SK-N-SH (cell line): ENCODE measurements around the gene CFAP221. TPM values are rescaled to one million over a fixed set of nuclear protein-coding genes. Genes with fewer than 3 reads are reported as not detected.

Experiments
- CTCF ChIA-PET: fragments of 300-600, 350-600 bp; formaldehyde crosslinking; extraction: SDS; loops from one replicate; lab custom pipeline; 2021; lab: Yijun Ruan, JAX
- POLR2A ChIA-PET: fragments of 350-600 bp; sonication (Branson Sonifier 250); formaldehyde crosslinking; extraction: SDS; loops from one replicate; lab custom pipeline; 2020; ENCODE audit warnings: antibody characterized with exemption, inconsistent platforms; lab: Yijun Ruan, JAX
- DNase-seq: peaks from one replicate; pipeline ENCODE4 v3.0.0; 2012
- H2AFZ ChIP-seq: fragments of 200-600 bp; sonication (generic); 2 replicates; pipeline ENCODE4 v1.8.1; 2016; ENCODE audit warnings: antibody characterized with exemption, mild to moderate bottlenecking, low read depth
- H3F3A ChIP-seq: fragments of 200-600 bp; sonication (generic); replicated peaks from 2 replicates; pipeline ENCODE3; 2016; ENCODE audit warnings: antibody characterized with exemption, mild to moderate bottlenecking; ENCODE audit not compliant: insufficient read depth
- H3K27ac ChIP-seq, 2 experiments: fragments of 200-500 bp in 1 of 2; fragments of 200-600 bp in 1 of 2; sonication (Bioruptor generic) in 1 of 2; sonication (generic), shearing (Covaris generic) in 1 of 2; 2 replicates each; pipeline versions ENCODE4 v1.5.1 to v1.6.1; 2014 to 2016; ENCODE audit warnings: low read depth in 2 of 2, inconsistent platforms in 1 of 2, low read length in 1 of 2, mild to moderate bottlenecking in 1 of 2, mixed read lengths in 1 of 2
- H3K27me3 ChIP-seq: fragments of 200-600 bp; sonication (generic), shearing (Covaris generic); 2 replicates; pipeline ENCODE4 v1.6.1; 2016; ENCODE audit warnings: mixed run types; ENCODE audit not compliant: insufficient read depth
- H3K36me3 ChIP-seq, 2 experiments: fragments of 200-500 bp in 1 of 2; fragments of 200-600 bp in 1 of 2; sonication (Bioruptor generic) in 1 of 2; sonication (generic) in 1 of 2; replicated peaks in 1 of 2; 2 replicates each; pipeline versions ENCODE3 to v1.5.1; 2014 to 2016; ENCODE audit warnings: low read length in 1 of 2, mild to moderate bottlenecking in 1 of 2; ENCODE audit not compliant: insufficient read depth in 2 of 2, control insufficient read depth in 1 of 2
- H3K4me1 ChIP-seq, 2 experiments: fragments of 200-500 bp in 1 of 2; fragments of 200-600 bp in 1 of 2; sonication (Bioruptor generic) in 1 of 2; sonication (generic), shearing (Covaris generic) in 1 of 2; 2 replicates each; pipeline versions ENCODE4 v1.5.1 to v1.6.1; 2014 to 2016; ENCODE audit warnings: low read depth in 1 of 2, low read length in 1 of 2, mixed run types in 1 of 2; ENCODE audit not compliant: insufficient read depth in 2 of 2, control insufficient read depth in 1 of 2
- H3K4me2 ChIP-seq: fragments of 200-600 bp; sonication (generic), shearing (Covaris generic); 2 replicates; pipeline ENCODE4 v1.6.1; 2017; ENCODE audit warnings: mixed run types
- H3K4me3 ChIP-seq, 2 experiments: fragments of 200-500 bp in 1 of 2; fragments of 200-600 bp in 1 of 2; sonication (Bioruptor generic) in 1 of 2; sonication (generic), shearing (Covaris generic) in 1 of 2; 2 replicates each; pipeline versions ENCODE4 v1.5.1 to v1.8.1; 2014 to 2016; ENCODE audit warnings: low read depth in 2 of 2, inconsistent platforms in 1 of 2, low read length in 1 of 2, mild to moderate bottlenecking in 1 of 2, mixed read lengths in 1 of 2, moderate library complexity in 1 of 2
- H3K79me2 ChIP-seq: fragments of 200-600 bp; sonication (generic); 2 replicates; pipeline ENCODE4 v1.8.1; 2017; ENCODE audit warnings: mild to moderate bottlenecking; ENCODE audit not compliant: insufficient read depth
- H3K9ac ChIP-seq: fragments of 200-600 bp; sonication (generic); 2 replicates; pipeline ENCODE4 v1.6.1; 2017; ENCODE audit warnings: mixed run types
- H3K9me2 ChIP-seq: fragments of 200-600 bp; sonication (generic); 2 replicates; pipeline ENCODE4 v1.6.1; 2017; ENCODE audit warnings: mixed run types
- H3K9me3 ChIP-seq: fragments of 200-600 bp; sonication (generic); 2 replicates; pipeline ENCODE4 v1.6.1; 2017; ENCODE audit warnings: mixed run types, mild to moderate bottlenecking, moderate library complexity
- H4K20me1 ChIP-seq: fragments of 200-600 bp; sonication (generic); 2 replicates; pipeline ENCODE4 v1.6.1; 2017; ENCODE audit warnings: mild to moderate bottlenecking, mixed run types; ENCODE audit not compliant: insufficient read depth
- CHD2 ChIP-seq: fragments of 150-350 bp; IDR thresholded peaks from 2 replicates; pipeline ENCODE4 v1.6.1; 2018; ENCODE audit warnings: low read length; ENCODE audit not compliant: partially characterized antibody
- EZH2phosphoT487 ChIP-seq: fragments of 200-600 bp; sonication (generic); IDR thresholded peaks from 2 replicates; pipeline ENCODE4 v1.6.1; 2017; ENCODE audit warnings: low read depth, mixed run types, mild to moderate bottlenecking, antibody characterized with exemption, moderate library complexity, borderline replicate concordance
- FOXJ3 ChIP-seq: sonication (generic); formaldehyde crosslinking; IDR thresholded peaks from 2 replicates; pipeline ENCODE4 v1.5.1; 2020; ENCODE audit warnings: mild to moderate bottlenecking, missing genetic modification reagents
- FOXM1 ChIP-seq: IDR thresholded peaks from 2 replicates; pipeline ENCODE4 v1.4.0; 2012; ENCODE audit warnings: low read depth, mild to moderate bottlenecking
- GABPA ChIP-seq: IDR thresholded peaks from 2 replicates; pipeline ENCODE4 v1.4.0; 2012; ENCODE audit warnings: low read depth, mild to moderate bottlenecking
- GATA2 ChIP-seq: sonication (generic); formaldehyde crosslinking; IDR thresholded peaks from 2 replicates; pipeline ENCODE4 v1.5.0; 2020; ENCODE audit warnings: mild to moderate bottlenecking, missing genetic modification reagents
- MAX ChIP-seq: IDR thresholded peaks from 2 replicates; pipeline ENCODE4 v1.4.0; 2012; ENCODE audit warnings: low read depth
- MEF2A ChIP-seq: IDR thresholded peaks from 2 replicates; pipeline ENCODE4 v1.4.0; 2012; ENCODE audit warnings: low read depth, borderline replicate concordance
- MXI1 ChIP-seq: IDR thresholded peaks from 2 replicates; pipeline ENCODE4 v1.6.1; 2012; ENCODE audit warnings: mild to moderate bottlenecking, low read depth, low read length, improper control_type of control experiment
- NFIC ChIP-seq: IDR thresholded peaks from 2 replicates; pipeline ENCODE4 v1.4.0; 2012; ENCODE audit warnings: borderline replicate concordance
- NRF1 ChIP-seq: IDR thresholded peaks from 2 replicates; pipeline ENCODE4 v1.6.1; 2012; ENCODE audit warnings: low read depth, mild to moderate bottlenecking, low read length
- POLR2AphosphoS5 ChIP-seq: IDR thresholded peaks from 2 replicates; pipeline ENCODE4 v1.6.1; 2012; ENCODE audit warnings: low read depth, low read length
- RCOR1 ChIP-seq: fragments of 150-350 bp; IDR thresholded peaks from 2 replicates; pipeline ENCODE4 v1.6.1; 2017; ENCODE audit warnings: antibody characterized with exemption, low read length
- SIN3A ChIP-seq: IDR thresholded peaks from 2 replicates; pipeline ENCODE4 v1.6.1; 2012; ENCODE audit warnings: low read depth, mild to moderate bottlenecking, low read length, moderate library complexity, borderline replicate concordance
- SMC3 ChIP-seq: IDR thresholded peaks from 2 replicates; pipeline ENCODE4 v1.6.1; 2012; ENCODE audit warnings: low read depth, low read length, improper control_type of control experiment
- TAF1 ChIP-seq: IDR thresholded peaks from 2 replicates; pipeline ENCODE4 v1.6.1; 2012; ENCODE audit warnings: low read depth, mild to moderate bottlenecking, low read length, moderate library complexity, borderline replicate concordance
- TCF12 ChIP-seq: IDR thresholded peaks from 2 replicates; pipeline ENCODE4 v1.4.0; 2012
- ZBTB33 ChIP-seq: IDR thresholded peaks from 2 replicates; pipeline ENCODE4 v1.4.0; 2012; ENCODE audit warnings: low read depth, borderline replicate concordance
- WGBS: methylation state at CpG from one replicate; pipeline ENCODE4 v1.1.6; 2017; ENCODE audit warnings: low lambda C conversion rate; 5-methylcytosine and 5-hydroxymethylcytosine counted together
- polyA plus RNA-seq, 3 experiments: library from polyadenylated mRNA; depleted of rRNA; stranded (reverse); fragments of >200 nt; gene quantifications; 2 replicates each; pipeline ENCODE4 v1.2.3, GENCODE V29; 2012
- TF ChIP-seq, protein P1 (sequence below): fragments of 200-600 bp; sonication (generic); IDR thresholded peaks from 2 replicates; pipeline ENCODE4 v1.6.1; 2017; ENCODE audit warnings: antibody characterized with exemption, mild to moderate bottlenecking, moderate library complexity
- TF ChIP-seq, protein P2 (sequence below): IDR thresholded peaks from 2 replicates; pipeline ENCODE4; 2012

CFAP221 gene
- polyA plus RNA-seq, 1 of the 3 experiments (the other 2 are of a cell fraction): 0.12 TPM

DNA sequence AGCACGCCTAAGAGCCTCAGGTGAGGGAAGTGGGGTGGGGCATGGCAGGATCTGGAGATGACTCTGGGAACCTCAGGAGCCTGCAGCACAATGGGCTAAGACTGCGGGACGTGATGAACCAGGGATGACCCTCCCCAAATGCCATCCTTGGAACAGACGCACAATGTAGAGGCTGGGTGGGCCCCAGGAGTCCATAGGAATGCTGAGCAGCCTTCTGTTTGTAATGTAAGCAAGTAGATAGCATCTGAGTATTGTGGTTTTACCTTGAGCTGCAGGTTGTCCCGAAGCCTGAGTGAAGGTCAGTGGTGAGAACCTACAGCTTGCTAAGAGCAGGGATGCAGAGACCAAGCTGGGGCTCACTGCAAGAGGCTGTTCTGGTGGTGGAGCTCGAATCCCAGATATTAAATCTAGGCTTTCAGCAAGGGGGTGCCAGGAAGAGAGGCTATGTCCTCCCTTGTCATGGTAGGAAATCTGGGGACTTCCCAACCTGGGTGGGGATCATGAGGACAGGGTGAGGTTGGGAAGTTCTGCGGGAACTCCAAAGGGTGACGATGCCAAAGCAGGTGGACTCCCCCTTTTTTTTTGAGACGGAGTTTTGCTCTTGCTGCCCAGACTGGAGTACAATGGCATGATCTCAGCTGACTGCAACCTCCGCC, 25.7 kb upstream of the CFAP221 start:
- no peak overlapping the region for H3K9ac ChIP-seq
- H3K4me3 ChIP-seq: no peak overlapping the region
- H3K9me3 ChIP-seq: no peaks in the 10 kb centered on the region
- no peaks in the 10 kb centered on the region for H3F3A ChIP-seq
- H3K4me1 ChIP-seq: no peaks in the 10 kb centered on the region; a peak in 1 of 4 replicates
- H3K36me3 ChIP-seq: no peaks in the 10 kb centered on the region
- no peak for DNase-seq
- TF ChIP-seq MAX (no peak), TAF1 (no peak), EZH2phosphoT487 (no peak), MXI1 (no peak), FOXM1 (no peak), SIN3A (no peak), GABPA (no peak), POLR2AphosphoS5 (no peak)
- POLR2A ChIA-PET: no interaction called here
- no peaks in the 10 kb centered on the region for H3K79me2 ChIP-seq
- H3K9me2 ChIP-seq: no peaks in the 10 kb centered on the region
- CTCF ChIA-PET: interaction anchor here (1.0 to 2.0 kb wide), 6 partner anchors 11 to 122 kb away, joined by 3 to 5 read pairs (median 4); partner anchors contain the start of gene TMEM37
- H3K27ac ChIP-seq: no peak overlapping the region
- peaks cover 17% of the 10 kb centered on the region for H3K27me3 ChIP-seq
- H2AFZ ChIP-seq: no peak overlapping the region
- no peaks in the 10 kb centered on the region for H4K20me1 ChIP-seq
- no peak overlapping the region for H3K4me2 ChIP-seq
- 58% methylated on average over 8 of the region's 10 CpGs for WGBS

GRCh38 chr2:119519057-119519408, 25.2 kb upstream of the CFAP221 start:
- POLR2A ChIA-PET: no interaction called here
- no peak overlapping the region for H2AFZ ChIP-seq
- H3K4me3 ChIP-seq: no peak overlapping the region
- no peaks in the 10 kb centered on the region for H3K36me3 ChIP-seq
- peaks cover 22% of the 10 kb centered on the region for H3K27me3 ChIP-seq
- no peaks in the 10 kb centered on the region for H3K9me3 ChIP-seq
- 77% methylated on average over 9 of the region's 10 CpGs for WGBS
- no peaks in the 10 kb centered on the region for H3F3A ChIP-seq
- DNase-seq: no peak
- H3K9ac ChIP-seq: no peak overlapping the region
- CTCF ChIA-PET: interaction anchor here (1.7 to 2.0 kb wide), 2 partner anchors 43 to 122 kb away, joined by 4 to 5 read pairs; no protein-coding TSS in a partner anchor
- H3K27ac ChIP-seq: no peak overlapping the region
- H4K20me1 ChIP-seq: no peaks in the 10 kb centered on the region
- no peaks in the 10 kb centered on the region for H3K9me2 ChIP-seq
- TF ChIP-seq NRF1 (no peak), CHD2 (no peak), ZBTB33 (no peak), TCF12 (no peak), SIN3A (no peak), SMC3 (no peak), POLR2AphosphoS5 (no peak), FOXJ3 (CRISPR knock-in tag) (no peak), TAF1 (no peak), MXI1 (no peak), GATA2 (CRISPR knock-in tag) (no peak), MEF2A (no peak), GABPA (no peak), RCOR1 (no peak), NFIC (no peak)
- TF ChIP-seq, protein P1, sequence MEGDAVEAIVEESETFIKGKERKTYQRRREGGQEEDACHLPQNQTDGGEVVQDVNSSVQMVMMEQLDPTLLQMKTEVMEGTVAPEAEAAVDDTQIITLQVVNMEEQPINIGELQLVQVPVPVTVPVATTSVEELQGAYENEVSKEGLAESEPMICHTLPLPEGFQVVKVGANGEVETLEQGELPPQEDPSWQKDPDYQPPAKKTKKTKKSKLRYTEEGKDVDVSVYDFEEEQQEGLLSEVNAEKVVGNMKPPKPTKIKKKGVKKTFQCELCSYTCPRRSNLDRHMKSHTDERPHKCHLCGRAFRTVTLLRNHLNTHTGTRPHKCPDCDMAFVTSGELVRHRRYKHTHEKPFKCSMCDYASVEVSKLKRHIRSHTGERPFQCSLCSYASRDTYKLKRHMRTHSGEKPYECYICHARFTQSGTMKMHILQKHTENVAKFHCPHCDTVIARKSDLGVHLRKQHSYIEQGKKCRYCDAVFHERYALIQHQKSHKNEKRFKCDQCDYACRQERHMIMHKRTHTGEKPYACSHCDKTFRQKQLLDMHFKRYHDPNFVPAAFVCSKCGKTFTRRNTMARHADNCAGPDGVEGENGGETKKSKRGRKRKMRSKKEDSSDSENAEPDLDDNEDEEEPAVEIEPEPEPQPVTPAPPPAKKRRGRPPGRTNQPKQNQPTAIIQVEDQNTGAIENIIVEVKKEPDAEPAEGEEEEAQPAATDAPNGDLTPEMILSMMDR: no peak
- TF ChIP-seq, protein P2, sequence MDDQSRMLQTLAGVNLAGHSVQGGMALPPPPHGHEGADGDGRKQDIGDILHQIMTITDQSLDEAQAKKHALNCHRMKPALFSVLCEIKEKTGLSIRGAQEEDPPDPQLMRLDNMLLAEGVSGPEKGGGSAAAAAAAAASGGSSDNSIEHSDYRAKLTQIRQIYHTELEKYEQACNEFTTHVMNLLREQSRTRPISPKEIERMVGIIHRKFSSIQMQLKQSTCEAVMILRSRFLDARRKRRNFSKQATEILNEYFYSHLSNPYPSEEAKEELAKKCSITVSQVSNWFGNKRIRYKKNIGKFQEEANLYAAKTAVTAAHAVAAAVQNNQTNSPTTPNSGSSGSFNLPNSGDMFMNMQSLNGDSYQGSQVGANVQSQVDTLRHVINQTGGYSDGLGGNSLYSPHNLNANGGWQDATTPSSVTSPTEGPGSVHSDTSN: no peak
- no peak overlapping the region for H3K4me2 ChIP-seq
- H3K79me2 ChIP-seq: no peaks in the 10 kb centered on the region
- no peaks in the 10 kb centered on the region; a peak in 1 of 4 replicates for H3K4me1 ChIP-seq
